KMS-11 (cell line): Measurements from ENCODE around the gene VPS11.
A peak's percentile ranks its signal among the peaks of the same experiment; 100 is the strongest.

ENCODE experiments used
- H2AFZ ChIP-seq: fragments of 200-600 bp; sonication (generic); 2 replicates; pipeline ENCODE4 v1.6.1; 2016; ENCODE audit warnings: antibody characterized with exemption, mixed run types, low read depth
- H3K27ac ChIP-seq: fragments of 200-600 bp; sonication (generic); 2 replicates; pipeline ENCODE4 v1.6.1; 2016; ENCODE audit warnings: mild to moderate bottlenecking, mixed run types
- H3K27me3 ChIP-seq: fragments of 200-600 bp; sonication (generic); 2 replicates; pipeline ENCODE4 v1.6.1; 2017; ENCODE audit warnings: mild to moderate bottlenecking, low read depth, mixed run types, moderate library complexity; ENCODE audit not compliant: insufficient read depth
- H3K36me3 ChIP-seq: fragments of 200-600 bp; sonication (generic); 2 replicates; pipeline ENCODE4 v1.6.1; 2017; ENCODE audit warnings: mild to moderate bottlenecking, mixed run types; ENCODE audit not compliant: insufficient read depth
- H3K4me1 ChIP-seq: fragments of 200-600 bp; sonication (generic); 2 replicates; pipeline ENCODE4 v1.6.1; 2016; ENCODE audit warnings: mild to moderate bottlenecking, low read depth, mixed run types; ENCODE audit not compliant: poor library complexity, severe bottlenecking
- H3K4me2 ChIP-seq: fragments of 200-600 bp; sonication (generic); 2 replicates; pipeline ENCODE4 v1.7.0; 2016; ENCODE audit warnings: mild to moderate bottlenecking, mixed run types
- H3K4me3 ChIP-seq: fragments of 200-600 bp; sonication (generic); IDR thresholded peaks from 2 replicates; pipeline ENCODE4 v1.6.1; 2017; ENCODE audit warnings: low read depth, low read length, mixed read lengths; ENCODE audit not compliant: insufficient read depth
- H3K79me2 ChIP-seq: fragments of 200-600 bp; sonication (generic); 2 replicates; pipeline ENCODE4 v1.6.1; 2016; ENCODE audit warnings: low read depth, mixed run types; ENCODE audit not compliant: insufficient read depth
- H3K9ac ChIP-seq: fragments of 200-600 bp; sonication (generic); 2 replicates; pipeline ENCODE4 v1.6.1; 2016; ENCODE audit warnings: mild to moderate bottlenecking, mixed run types
- H4K20me1 ChIP-seq: fragments of 200-600 bp; sonication (generic); 2 replicates; pipeline ENCODE4 v1.6.1; 2016; ENCODE audit warnings: mild to moderate bottlenecking, mixed run types; ENCODE audit not compliant: insufficient read depth
- TF ChIP-seq, protein P1 (sequence below): fragments of 200-600 bp; sonication (generic); conservative IDR thresholded peaks from 2 replicates; pipeline ENCODE4 v1.6.1; 2017; ENCODE audit warnings: low read depth, mild to moderate bottlenecking, antibody characterized with exemption, low read length, moderate library complexity, mixed read lengths

VPS11 gene

GRCh38 chr11:119067371-119068222 is at the start of gene VPS11:
TSS of gene VPS11 (plus strand) at chr11:119067818. CDS start at chr11:119067824, 6 bp downstream.
- Histone ChIP-seq H3K4me3 (no peak within 1 kb of the TSS), H3K27me3 (no peaks in the 10 kb centered on the region), H3K79me2 (peaks cover 5% of the 10 kb centered on the region; the same call in 1 of the 2 replicates), H3K9ac (peak within 1 kb of the TSS; percentile 64; the same call in 1 of the 2 replicates), H3K4me1 (peaks cover 2% of the 10 kb centered on the region), H3K4me2 (peak within 1 kb of the TSS; percentile 76), H3K36me3 (no peaks in the 10 kb centered on the region), H2AFZ (peak within 1 kb of the TSS; percentile 87), H4K20me1 (no peaks in the 10 kb centered on the region), H3K27ac (peak within 1 kb of the TSS; percentile 37; the same call in 1 of the 2 replicates)
- TF ChIP-seq, protein P1, sequence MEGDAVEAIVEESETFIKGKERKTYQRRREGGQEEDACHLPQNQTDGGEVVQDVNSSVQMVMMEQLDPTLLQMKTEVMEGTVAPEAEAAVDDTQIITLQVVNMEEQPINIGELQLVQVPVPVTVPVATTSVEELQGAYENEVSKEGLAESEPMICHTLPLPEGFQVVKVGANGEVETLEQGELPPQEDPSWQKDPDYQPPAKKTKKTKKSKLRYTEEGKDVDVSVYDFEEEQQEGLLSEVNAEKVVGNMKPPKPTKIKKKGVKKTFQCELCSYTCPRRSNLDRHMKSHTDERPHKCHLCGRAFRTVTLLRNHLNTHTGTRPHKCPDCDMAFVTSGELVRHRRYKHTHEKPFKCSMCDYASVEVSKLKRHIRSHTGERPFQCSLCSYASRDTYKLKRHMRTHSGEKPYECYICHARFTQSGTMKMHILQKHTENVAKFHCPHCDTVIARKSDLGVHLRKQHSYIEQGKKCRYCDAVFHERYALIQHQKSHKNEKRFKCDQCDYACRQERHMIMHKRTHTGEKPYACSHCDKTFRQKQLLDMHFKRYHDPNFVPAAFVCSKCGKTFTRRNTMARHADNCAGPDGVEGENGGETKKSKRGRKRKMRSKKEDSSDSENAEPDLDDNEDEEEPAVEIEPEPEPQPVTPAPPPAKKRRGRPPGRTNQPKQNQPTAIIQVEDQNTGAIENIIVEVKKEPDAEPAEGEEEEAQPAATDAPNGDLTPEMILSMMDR = no peak

DNA sequence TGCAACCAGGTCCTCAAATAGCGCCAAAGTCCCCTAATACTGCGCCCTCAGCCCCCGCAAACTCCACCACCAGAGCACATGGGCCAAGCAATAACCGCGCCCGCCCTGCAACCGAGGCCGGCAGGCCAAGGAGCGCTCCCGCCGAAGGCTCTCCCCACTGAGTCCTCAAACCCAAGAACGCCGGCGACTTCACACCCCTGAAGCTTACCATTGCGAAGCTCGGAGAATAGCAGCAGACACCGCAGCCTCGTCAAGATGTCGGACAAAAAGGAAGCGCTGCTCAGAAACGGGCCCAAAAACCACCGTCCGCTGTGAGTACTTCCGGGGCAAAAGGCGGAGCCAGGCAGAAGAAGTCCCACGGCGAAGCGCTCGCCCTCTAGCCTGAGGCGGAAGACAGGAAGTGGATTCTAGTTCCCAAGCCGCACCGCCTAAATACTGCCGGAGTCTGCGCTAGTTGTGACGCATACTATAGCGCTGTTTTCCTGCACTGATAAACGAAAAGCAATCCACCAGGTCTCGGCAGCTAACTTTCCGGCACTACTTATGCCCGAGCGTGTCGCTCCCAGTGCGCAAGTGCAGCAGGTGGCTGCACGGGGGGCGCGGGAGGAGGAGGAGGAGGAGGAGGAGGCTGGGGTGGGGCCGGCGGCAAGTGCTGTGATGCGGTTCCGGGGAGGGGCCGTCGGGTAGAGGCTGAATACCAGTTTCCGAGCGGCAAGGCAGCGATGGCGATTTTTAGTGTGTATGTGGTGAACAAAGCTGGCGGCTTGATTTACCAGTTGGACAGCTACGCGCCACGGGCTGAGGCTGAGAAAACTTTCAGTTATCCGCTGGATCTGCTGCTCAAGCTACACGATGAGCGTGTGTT is 49.3 kb upstream of the VPS11 start, which contains the start of the genes RPS25 and TRAPPC4:
Gene RPS25 (minus strand): TSS at position 270 of the 865 bp plus-strand sequence. CDS start 59 bp downstream, at position 211.
Gene TRAPPC4 (plus strand): TSS at position 693 of the 865 bp plus-strand sequence. CDS start 30 bp downstream, at position 723.
- Histone ChIP-seq H3K4me3 (no peak within 1 kb of the TSS), H4K20me1 (no peaks in the 10 kb centered on the region), H3K79me2 (peaks cover 58% of the 10 kb centered on the region), H3K27me3 (no peaks in the 10 kb centered on the region), H3K4me1 (peaks cover 41% of the 10 kb centered on the region), H3K27ac (peak within 1 kb of the TSS; percentile 78), H3K9ac (peak within 1 kb of the TSS; percentile 89), H3K36me3 (no peaks in the 10 kb centered on the region; the same call in 1 of the 2 replicates), H3K4me2 (peak within 1 kb of the TSS; percentile 88), H2AFZ (peak within 1 kb of the TSS; percentile 24)
- TF ChIP-seq, protein P1 = no peak

DNA sequence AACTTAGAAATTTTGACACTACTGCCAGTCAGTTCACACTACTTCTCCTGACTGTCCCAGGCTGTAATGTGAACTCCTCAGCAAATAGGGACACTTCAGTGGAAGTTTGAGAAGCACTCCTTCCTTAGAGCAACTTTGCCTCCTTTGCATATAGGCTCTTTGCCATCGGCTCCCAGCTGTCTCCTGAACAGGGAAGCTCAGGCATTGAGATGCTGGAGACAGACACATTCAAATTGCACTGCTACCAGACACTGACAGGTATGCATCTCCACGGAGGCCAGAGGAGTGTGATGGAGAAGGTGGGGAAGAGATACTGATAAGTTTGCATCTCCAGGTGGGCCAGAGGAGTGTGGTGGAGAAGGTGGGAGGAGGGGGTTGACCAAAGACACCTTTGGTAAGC is 47.6 kb upstream of the VPS11 start:
- peak overlapping the region; percentile 78; the same call in 1 of the 2 replicates for H3K27ac ChIP-seq
- peaks cover 58% of the 10 kb centered on the region for H3K4me1 ChIP-seq
- H3K9ac ChIP-seq = peak overlapping the region; percentile 89; the same call in 1 of the 2 replicates
- H3K36me3 ChIP-seq = no peaks in the 10 kb centered on the region; the same call in 1 of the 2 replicates
- TF ChIP-seq, protein P1 = no peak
- peak overlapping the region; percentile 68 for H3K4me2 ChIP-seq
- no peaks in the 10 kb centered on the region for H4K20me1 ChIP-seq
- no peaks in the 10 kb centered on the region for H3K27me3 ChIP-seq
- no peak overlapping the region for H2AFZ ChIP-seq
- H3K79me2 ChIP-seq = peaks cover 69% of the 10 kb centered on the region
- H3K4me3 ChIP-seq = no peak overlapping the region

GRCh38 chr11:119021631-119022030 is 46.0 kb upstream of the VPS11 start:
- peak overlapping the region; percentile 87 for H3K27ac ChIP-seq
- H3K36me3 ChIP-seq = no peaks in the 10 kb centered on the region; the same call in 1 of the 2 replicates
- peaks cover 66% of the 10 kb centered on the region for H3K4me1 ChIP-seq
- no peaks in the 10 kb centered on the region for H3K27me3 ChIP-seq
- H3K4me3 ChIP-seq = no peak overlapping the region
- no peaks in the 10 kb centered on the region for H4K20me1 ChIP-seq
- peaks cover 63% of the 10 kb centered on the region for H3K79me2 ChIP-seq
- H2AFZ ChIP-seq = no peak overlapping the region
- TF ChIP-seq, protein P1 = no peak
- H3K9ac ChIP-seq = no peak overlapping the region
- peak overlapping the region; percentile 68 for H3K4me2 ChIP-seq
